ENCODE results near the gene ULK4. TPM values are rescaled to one million over a fixed set of nuclear protein-coding genes. Genes with fewer than 3 reads are reported as not detected.

The ULK4 gene
- polyA plus RNA-seq, 1 of the 3 experiments (the other 2 are of a cell fraction), result 6.2 TPM

DNA sequence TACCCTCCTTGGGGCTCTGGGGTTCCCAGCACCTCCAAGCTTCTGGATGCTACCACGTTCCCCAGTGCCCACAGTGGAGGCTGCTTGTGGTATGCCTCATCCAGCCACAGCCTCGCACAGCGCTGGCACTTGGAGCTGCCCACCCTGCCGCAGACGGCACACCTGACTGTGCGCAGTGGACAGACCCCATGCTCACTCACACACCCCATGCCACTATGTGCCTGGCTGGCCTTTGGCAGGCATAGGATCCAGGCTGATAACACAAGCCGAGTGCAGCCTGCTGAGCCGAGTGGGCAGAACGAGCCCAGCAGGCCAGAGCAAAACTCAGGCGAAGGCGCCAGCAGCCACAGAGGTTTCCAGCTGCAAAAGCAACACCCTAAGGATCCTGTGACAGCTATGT, 311.5 kb downstream of the ULK4 start:
- WGBS (ENCODE audit: low lambda C conversion rate), result 17% methylated on average over 1 of the region's 11 CpGs
- no peak overlapping the region for H3K4me3 ChIP-seq (ENCODE audit: low read depth in 2 of 2, low read length in 1 of 2)
- no peaks in the 10 kb centered on the region for H3F3A ChIP-seq (replicated peaks; ENCODE audit: insufficient read depth)
- ChIA-PET POLR2A (no interaction called here), CTCF (no interaction called here)
- H2AFZ ChIP-seq (ENCODE audit: low read depth), result no peak overlapping the region
- H3K9ac ChIP-seq, result no peak overlapping the region
- DNase-seq, result no peak
- H3K36me3 ChIP-seq (replicated peaks in 1 of 2; ENCODE audit: control insufficient read depth in 1 of 2, insufficient read depth in 2 of 2, low read length in 1 of 2), result no peaks in the 10 kb centered on the region
- TF ChIP-seq EP300 (IDR thresholded peaks at IDR 0.05; ENCODE audit: borderline replicate concordance in 1 of 2, low read depth in 1 of 2, low read length in 1 of 2), result no peak
- no peak for TF ChIP-seq GATA2 (CRISPR knock-in tag; IDR thresholded peaks at IDR 0.05)
- no peak for TF ChIP-seq SIN3A (IDR thresholded peaks at IDR 0.05; ENCODE audit: borderline replicate concordance, low read depth, low read length)
- no peak for TF ChIP-seq JUND (IDR thresholded peaks at IDR 0.05)
- no peak for TF ChIP-seq POLR2AphosphoS5 (IDR thresholded peaks at IDR 0.05; ENCODE audit: low read depth, low read length)
- TF ChIP-seq FOSL2 (IDR thresholded peaks at IDR 0.05; ENCODE audit: borderline replicate concordance, low read depth), result no peak
- TF ChIP-seq, protein P1, sequence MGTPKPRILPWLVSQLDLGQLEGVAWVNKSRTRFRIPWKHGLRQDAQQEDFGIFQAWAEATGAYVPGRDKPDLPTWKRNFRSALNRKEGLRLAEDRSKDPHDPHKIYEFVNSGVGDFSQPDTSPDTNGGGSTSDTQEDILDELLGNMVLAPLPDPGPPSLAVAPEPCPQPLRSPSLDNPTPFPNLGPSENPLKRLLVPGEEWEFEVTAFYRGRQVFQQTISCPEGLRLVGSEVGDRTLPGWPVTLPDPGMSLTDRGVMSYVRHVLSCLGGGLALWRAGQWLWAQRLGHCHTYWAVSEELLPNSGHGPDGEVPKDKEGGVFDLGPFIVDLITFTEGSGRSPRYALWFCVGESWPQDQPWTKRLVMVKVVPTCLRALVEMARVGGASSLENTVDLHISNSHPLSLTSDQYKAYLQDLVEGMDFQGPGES (IDR thresholded peaks at IDR 0.05; ENCODE audit: low read depth, low read length), result no peak
- TF ChIP-seq, protein P2, sequence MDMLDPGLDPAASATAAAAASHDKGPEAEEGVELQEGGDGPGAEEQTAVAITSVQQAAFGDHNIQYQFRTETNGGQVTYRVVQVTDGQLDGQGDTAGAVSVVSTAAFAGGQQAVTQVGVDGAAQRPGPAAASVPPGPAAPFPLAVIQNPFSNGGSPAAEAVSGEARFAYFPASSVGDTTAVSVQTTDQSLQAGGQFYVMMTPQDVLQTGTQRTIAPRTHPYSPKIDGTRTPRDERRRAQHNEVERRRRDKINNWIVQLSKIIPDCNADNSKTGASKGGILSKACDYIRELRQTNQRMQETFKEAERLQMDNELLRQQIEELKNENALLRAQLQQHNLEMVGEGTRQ (IDR thresholded peaks at IDR 0.05; ENCODE audit: borderline replicate concordance, low read depth, low read length), result no peak
- TF ChIP-seq, protein P3, sequence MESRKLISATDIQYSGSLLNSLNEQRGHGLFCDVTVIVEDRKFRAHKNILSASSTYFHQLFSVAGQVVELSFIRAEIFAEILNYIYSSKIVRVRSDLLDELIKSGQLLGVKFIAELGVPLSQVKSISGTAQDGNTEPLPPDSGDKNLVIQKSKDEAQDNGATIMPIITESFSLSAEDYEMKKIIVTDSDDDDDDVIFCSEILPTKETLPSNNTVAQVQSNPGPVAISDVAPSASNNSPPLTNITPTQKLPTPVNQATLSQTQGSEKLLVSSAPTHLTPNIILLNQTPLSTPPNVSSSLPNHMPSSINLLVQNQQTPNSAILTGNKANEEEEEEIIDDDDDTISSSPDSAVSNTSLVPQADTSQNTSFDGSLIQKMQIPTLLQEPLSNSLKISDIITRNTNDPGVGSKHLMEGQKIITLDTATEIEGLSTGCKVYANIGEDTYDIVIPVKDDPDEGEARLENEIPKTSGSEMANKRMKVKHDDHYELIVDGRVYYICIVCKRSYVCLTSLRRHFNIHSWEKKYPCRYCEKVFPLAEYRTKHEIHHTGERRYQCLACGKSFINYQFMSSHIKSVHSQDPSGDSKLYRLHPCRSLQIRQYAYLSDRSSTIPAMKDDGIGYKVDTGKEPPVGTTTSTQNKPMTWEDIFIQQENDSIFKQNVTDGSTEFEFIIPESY (IDR thresholded peaks at IDR 0.05; ENCODE audit: borderline replicate concordance, low read depth), result no peak
- TF ChIP-seq RAD21 (IDR thresholded peaks at IDR 0.05; ENCODE audit: low read length), result no peak
- TF ChIP-seq NRF1 (IDR thresholded peaks at IDR 0.05; ENCODE audit: low read depth, low read length), result no peak
- TF ChIP-seq, protein P4, sequence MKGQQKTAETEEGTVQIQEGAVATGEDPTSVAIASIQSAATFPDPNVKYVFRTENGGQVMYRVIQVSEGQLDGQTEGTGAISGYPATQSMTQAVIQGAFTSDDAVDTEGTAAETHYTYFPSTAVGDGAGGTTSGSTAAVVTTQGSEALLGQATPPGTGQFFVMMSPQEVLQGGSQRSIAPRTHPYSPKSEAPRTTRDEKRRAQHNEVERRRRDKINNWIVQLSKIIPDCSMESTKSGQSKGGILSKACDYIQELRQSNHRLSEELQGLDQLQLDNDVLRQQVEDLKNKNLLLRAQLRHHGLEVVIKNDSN (IDR thresholded peaks at IDR 0.05; ENCODE audit: borderline replicate concordance, low read depth), result no peak
- no peak for TF ChIP-seq FOXM1 (IDR thresholded peaks at IDR 0.05; ENCODE audit: low read depth)
- no peak for TF ChIP-seq TCF12 (IDR thresholded peaks at IDR 0.05)
- no peak for TF ChIP-seq MEF2A (IDR thresholded peaks at IDR 0.05; ENCODE audit: borderline replicate concordance, low read depth)
- no peak for TF ChIP-seq SMC3 (IDR thresholded peaks at IDR 0.05; ENCODE audit: low read depth, low read length)
- TF ChIP-seq, protein P5, sequence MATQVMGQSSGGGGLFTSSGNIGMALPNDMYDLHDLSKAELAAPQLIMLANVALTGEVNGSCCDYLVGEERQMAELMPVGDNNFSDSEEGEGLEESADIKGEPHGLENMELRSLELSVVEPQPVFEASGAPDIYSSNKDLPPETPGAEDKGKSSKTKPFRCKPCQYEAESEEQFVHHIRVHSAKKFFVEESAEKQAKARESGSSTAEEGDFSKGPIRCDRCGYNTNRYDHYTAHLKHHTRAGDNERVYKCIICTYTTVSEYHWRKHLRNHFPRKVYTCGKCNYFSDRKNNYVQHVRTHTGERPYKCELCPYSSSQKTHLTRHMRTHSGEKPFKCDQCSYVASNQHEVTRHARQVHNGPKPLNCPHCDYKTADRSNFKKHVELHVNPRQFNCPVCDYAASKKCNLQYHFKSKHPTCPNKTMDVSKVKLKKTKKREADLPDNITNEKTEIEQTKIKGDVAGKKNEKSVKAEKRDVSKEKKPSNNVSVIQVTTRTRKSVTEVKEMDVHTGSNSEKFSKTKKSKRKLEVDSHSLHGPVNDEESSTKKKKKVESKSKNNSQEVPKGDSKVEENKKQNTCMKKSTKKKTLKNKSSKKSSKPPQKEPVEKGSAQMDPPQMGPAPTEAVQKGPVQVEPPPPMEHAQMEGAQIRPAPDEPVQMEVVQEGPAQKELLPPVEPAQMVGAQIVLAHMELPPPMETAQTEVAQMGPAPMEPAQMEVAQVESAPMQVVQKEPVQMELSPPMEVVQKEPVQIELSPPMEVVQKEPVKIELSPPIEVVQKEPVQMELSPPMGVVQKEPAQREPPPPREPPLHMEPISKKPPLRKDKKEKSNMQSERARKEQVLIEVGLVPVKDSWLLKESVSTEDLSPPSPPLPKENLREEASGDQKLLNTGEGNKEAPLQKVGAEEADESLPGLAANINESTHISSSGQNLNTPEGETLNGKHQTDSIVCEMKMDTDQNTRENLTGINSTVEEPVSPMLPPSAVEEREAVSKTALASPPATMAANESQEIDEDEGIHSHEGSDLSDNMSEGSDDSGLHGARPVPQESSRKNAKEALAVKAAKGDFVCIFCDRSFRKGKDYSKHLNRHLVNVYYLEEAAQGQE (IDR thresholded peaks at IDR 0.05; ENCODE audit: low read depth, low read length), result no peak
- TF ChIP-seq ELF1 (IDR thresholded peaks at IDR 0.05), result no peak
- TF ChIP-seq YY1 (IDR thresholded peaks at IDR 0.05; ENCODE audit: low read depth), result no peak
- no peaks in the 10 kb centered on the region for H3K4me1 ChIP-seq (ENCODE audit: control insufficient read depth in 1 of 2, insufficient read depth in 2 of 2, low read depth in 1 of 2, low read length in 1 of 2)
- H3K27me3 ChIP-seq (ENCODE audit: insufficient read depth), result no peaks in the 10 kb centered on the region
- H4K20me1 ChIP-seq (ENCODE audit: insufficient read depth), result no peaks in the 10 kb centered on the region
- no peaks in the 10 kb centered on the region for H3K79me2 ChIP-seq (ENCODE audit: insufficient read depth)
- no peaks in the 10 kb centered on the region for H3K9me3 ChIP-seq
- H3K9me2 ChIP-seq, result no peaks in the 10 kb centered on the region
- no peak overlapping the region for H3K4me2 ChIP-seq
- no peak overlapping the region for H3K27ac ChIP-seq (ENCODE audit: low read depth in 2 of 2, low read length in 1 of 2)
